HL-60 (cell line): ENCODE results near the gene NSMF.

Experiments
- POLR2AphosphoS5 ChIP-seq: IDR thresholded peaks from 2 replicates; pipeline ENCODE4 v1.6.1; 2012; ENCODE audit warnings: low read depth
- TF ChIP-seq, protein P1 (sequence below): IDR thresholded peaks from one replicate; pipeline ENCODE4 v1.5.1; 2011; ENCODE audit warnings: low read length, control low read depth, inconsistent platforms; ENCODE audit not compliant: insufficient read depth

DNA sequence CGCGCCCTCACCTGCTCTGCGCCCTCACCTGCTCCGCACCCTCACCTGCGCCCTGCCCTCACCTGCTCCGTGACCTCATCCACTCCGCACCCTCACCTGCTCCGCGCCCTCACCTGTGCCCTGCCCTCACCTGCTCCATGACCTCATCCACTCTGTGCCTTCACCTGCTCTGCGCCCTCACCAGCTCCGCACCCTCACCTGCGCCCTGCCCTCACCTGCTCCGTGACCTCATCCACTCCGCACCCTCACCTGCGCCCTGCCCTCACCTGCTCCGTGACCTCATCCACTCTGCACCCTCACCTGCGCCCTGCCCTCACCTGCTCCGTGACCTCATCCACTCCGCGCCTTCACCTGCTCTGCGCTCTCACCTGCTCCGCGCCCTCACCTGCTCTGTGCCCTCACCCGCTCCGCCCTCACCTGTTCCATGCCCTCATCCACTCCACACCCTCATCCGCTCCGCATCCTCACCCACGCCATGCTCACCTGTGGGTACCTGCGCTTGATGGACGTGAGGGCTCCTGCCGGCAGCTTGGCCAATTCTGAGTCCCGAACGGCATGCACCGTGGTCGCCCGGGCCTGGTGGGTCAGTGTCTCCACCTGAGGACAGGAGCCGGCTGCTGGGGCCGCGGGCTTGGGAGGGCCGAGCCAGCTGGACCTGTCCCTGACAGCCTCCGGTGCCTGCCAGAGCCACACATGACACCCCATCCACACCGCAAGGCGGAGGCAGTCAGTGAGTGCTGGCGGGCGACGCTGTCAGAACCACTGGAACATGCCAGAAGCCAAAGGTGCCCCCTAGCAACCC, 35.6 kb upstream of the NSMF start:
- TF ChIP-seq, protein P1, sequence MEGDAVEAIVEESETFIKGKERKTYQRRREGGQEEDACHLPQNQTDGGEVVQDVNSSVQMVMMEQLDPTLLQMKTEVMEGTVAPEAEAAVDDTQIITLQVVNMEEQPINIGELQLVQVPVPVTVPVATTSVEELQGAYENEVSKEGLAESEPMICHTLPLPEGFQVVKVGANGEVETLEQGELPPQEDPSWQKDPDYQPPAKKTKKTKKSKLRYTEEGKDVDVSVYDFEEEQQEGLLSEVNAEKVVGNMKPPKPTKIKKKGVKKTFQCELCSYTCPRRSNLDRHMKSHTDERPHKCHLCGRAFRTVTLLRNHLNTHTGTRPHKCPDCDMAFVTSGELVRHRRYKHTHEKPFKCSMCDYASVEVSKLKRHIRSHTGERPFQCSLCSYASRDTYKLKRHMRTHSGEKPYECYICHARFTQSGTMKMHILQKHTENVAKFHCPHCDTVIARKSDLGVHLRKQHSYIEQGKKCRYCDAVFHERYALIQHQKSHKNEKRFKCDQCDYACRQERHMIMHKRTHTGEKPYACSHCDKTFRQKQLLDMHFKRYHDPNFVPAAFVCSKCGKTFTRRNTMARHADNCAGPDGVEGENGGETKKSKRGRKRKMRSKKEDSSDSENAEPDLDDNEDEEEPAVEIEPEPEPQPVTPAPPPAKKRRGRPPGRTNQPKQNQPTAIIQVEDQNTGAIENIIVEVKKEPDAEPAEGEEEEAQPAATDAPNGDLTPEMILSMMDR = no peak
- TF ChIP-seq POLR2AphosphoS5 = no peak
